Measurements from ENCODE around the gene TGIF2. TPM values are rescaled to one million over a fixed set of nuclear protein-coding genes. Genes with fewer than 3 reads are reported as not detected.

The TGIF2 gene
- total RNA-seq, 1 experiment from 2014 or later = 81.7 TPM

DNA sequence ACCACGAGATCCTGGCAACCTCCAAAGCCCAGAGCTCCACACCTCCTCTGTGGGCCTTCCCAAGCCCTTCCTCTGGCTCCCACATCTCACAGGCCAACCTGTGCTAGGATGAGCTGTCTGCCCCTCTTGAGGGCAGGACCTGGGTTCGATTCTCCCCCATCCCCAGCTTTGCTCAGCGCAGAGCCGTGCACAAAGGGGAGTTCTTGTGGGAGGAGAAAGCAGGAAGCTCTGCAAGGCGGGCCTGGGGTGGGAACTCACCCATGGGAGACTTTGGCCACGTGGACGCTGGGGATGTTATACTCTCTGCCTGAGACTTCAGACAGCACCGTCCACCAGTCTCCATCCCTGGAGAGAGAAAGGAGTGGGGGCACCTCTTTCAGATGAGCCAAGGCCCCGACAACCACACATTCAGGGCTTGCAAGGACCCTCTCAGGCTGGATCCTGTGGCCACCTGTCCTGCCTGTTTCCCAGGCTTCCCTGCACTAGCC, 59.9 kb downstream of the TGIF2 start:
- no peak overlapping the region for H3K9ac ChIP-seq (ENCODE audit: extremely low read depth, insufficient read length, low read length)
- H3K36me3 Mint-ChIP-seq (ENCODE audit: insufficient read depth in 1 of 3, low read depth in 3 of 3) = no peaks in the 10 kb centered on the region
- no peak overlapping the region for H3K4me2 ChIP-seq (ENCODE audit: insufficient read depth, insufficient read length, low read length)
- H2BK20ac ChIP-seq (ENCODE audit: low read depth, low read length, poor library complexity, severe bottlenecking) = no peak overlapping the region
- no peaks in the 10 kb centered on the region for H3K27me3 ChIP-seq (ENCODE audit: insufficient read depth, low read length)
- peaks cover 6 to 8% of the 10 kb centered on the region in 2 experiments; a peak in 3 of 4 replicates for H3K4me1 Mint-ChIP-seq
- H2BK120ac ChIP-seq (ENCODE audit: low read depth, low read length, poor library complexity, severe bottlenecking) = no peak overlapping the region
- H3K23ac ChIP-seq (ENCODE audit: insufficient read length, low read depth, low read length) = no peak overlapping the region
- no peaks in the 10 kb centered on the region for H3K9me3 Mint-ChIP-seq
- H3T11ph ChIP-seq (ENCODE audit: low read length) = no peak overlapping the region
- WGBS (ENCODE audit: extremely low coverage, insufficient read length, low lambda C conversion rate) = no CpG with 5 or more reads among the region's 9 CpGs
- no peak overlapping the region for H4K5ac ChIP-seq (ENCODE audit: insufficient read length, low read depth, low read length)
- no peaks in the 10 kb centered on the region for H3K9me3 ChIP-seq (ENCODE audit: control insufficient read depth, low read depth, low read length)
- H2BK5ac ChIP-seq (ENCODE audit: insufficient read length, low read length) = no peak overlapping the region
- H3K14ac ChIP-seq (ENCODE audit: insufficient read depth, low read length) = no peak overlapping the region; the same call in 1 of the 2 replicates
- H3K4me1 ChIP-seq (ENCODE audit: insufficient read depth, low read length) = no peaks in the 10 kb centered on the region; the same call in 1 of the 2 replicates
- H4K91ac ChIP-seq (ENCODE audit: insufficient read length, low read depth, low read length) = no peak overlapping the region
- no peak overlapping the region for H3K27ac ChIP-seq (ENCODE audit: insufficient read length, low read depth, low read length)
- TF ChIP-seq, protein P1, sequence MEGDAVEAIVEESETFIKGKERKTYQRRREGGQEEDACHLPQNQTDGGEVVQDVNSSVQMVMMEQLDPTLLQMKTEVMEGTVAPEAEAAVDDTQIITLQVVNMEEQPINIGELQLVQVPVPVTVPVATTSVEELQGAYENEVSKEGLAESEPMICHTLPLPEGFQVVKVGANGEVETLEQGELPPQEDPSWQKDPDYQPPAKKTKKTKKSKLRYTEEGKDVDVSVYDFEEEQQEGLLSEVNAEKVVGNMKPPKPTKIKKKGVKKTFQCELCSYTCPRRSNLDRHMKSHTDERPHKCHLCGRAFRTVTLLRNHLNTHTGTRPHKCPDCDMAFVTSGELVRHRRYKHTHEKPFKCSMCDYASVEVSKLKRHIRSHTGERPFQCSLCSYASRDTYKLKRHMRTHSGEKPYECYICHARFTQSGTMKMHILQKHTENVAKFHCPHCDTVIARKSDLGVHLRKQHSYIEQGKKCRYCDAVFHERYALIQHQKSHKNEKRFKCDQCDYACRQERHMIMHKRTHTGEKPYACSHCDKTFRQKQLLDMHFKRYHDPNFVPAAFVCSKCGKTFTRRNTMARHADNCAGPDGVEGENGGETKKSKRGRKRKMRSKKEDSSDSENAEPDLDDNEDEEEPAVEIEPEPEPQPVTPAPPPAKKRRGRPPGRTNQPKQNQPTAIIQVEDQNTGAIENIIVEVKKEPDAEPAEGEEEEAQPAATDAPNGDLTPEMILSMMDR (conservative IDR thresholded peaks at IDR 0.05) = no peak
- no peaks in the 10 kb centered on the region for H3K27me3 Mint-ChIP-seq (ENCODE audit: low read depth)
- no peak overlapping the region for H3K27ac Mint-ChIP-seq
- H3K4me3 Mint-ChIP-seq = no peak overlapping the region
- H3K18ac ChIP-seq (ENCODE audit: insufficient read length, low read depth, low read length) = no peak overlapping the region
- H3K79me1 ChIP-seq (ENCODE audit: insufficient read depth, low read depth, low read length, poor library complexity, severe bottlenecking) = no peaks in the 10 kb centered on the region
- H2BK15ac ChIP-seq (ENCODE audit: low read depth, low read length) = no peak overlapping the region
- no peak overlapping the region for H2AFZ ChIP-seq (ENCODE audit: low read length)
- no peaks in the 10 kb centered on the region for H4K20me1 ChIP-seq (ENCODE audit: control insufficient read depth, insufficient read depth, insufficient read length)
- no peaks in the 10 kb centered on the region for H3K79me2 ChIP-seq (ENCODE audit: insufficient read depth, low read length)
- no peak overlapping the region for H2BK12ac ChIP-seq (ENCODE audit: insufficient read length, low read depth, low read length)
- no peak for DNase-seq
- H3K56ac ChIP-seq (ENCODE audit: insufficient read length, low read depth, low read length) = no peak overlapping the region
- H3K4ac ChIP-seq (ENCODE audit: low read depth, low read length) = no peak overlapping the region
- H3K23me2 ChIP-seq (ENCODE audit: insufficient read length, low read depth, low read length, poor library complexity, severe bottlenecking) = no peaks in the 10 kb centered on the region
- no peak overlapping the region for H2AK5ac ChIP-seq (ENCODE audit: insufficient read length, low read length)
- H4K8ac ChIP-seq (replicated peaks; ENCODE audit: insufficient read length, low read depth, low read length) = no peak overlapping the region
